H1 (cell line): Measurements from ENCODE around the gene SH3PXD2A. TPM values are rescaled to one million over a fixed set of nuclear protein-coding genes. Genes with fewer than 3 reads are reported as not detected.

Experiments used
- CTCF ChIA-PET: fragments of 300-600 bp; sonication (Branson Sonifier 250); formaldehyde crosslinking; loops from one replicate; lab custom pipeline; 2021; ENCODE audit not compliant: partially characterized antibody; lab: Charles Lee
- POLR2A ChIA-PET: fragments of 300-600 bp; sonication (Branson Sonifier 250); formaldehyde crosslinking; loops from one replicate; lab custom pipeline; 2021; ENCODE audit warnings: inconsistent platforms; ENCODE audit not compliant: partially characterized antibody; lab: Charles Lee
- DNase-seq, 2 experiments: peaks; one replicate each; pipeline versions ENCODE4 v3.0.0 to v3.0.0-alpha.2; 2010 to 2022; ENCODE audit warnings: low spot score in 2 of 2, low read depth in 1 of 2, mixed read lengths in 1 of 2
- FAIRE-seq: peaks from 2 replicates; lab custom pipeline; 2011; peaks lifted over from hg19 to GRCh38; lab: Jason Lieb, UNC
- H2AFZ ChIP-seq: 2 replicates; pipeline ENCODE4 v1.8.1; 2012; ENCODE audit warnings: low read length, inconsistent platforms
- H2AK5ac ChIP-seq: 2 replicates; pipeline ENCODE4 v1.6.1; 2013; ENCODE audit warnings: low read depth, low read length
- H2BK120ac ChIP-seq: replicated peaks from 2 replicates; pipeline ENCODE3; 2013; ENCODE audit warnings: low read depth, low read length, inconsistent platforms
- H2BK12ac ChIP-seq: 2 replicates; pipeline ENCODE4 v1.6.1; 2013; ENCODE audit warnings: low read depth, low read length
- H2BK15ac ChIP-seq: 2 replicates; pipeline ENCODE4 v1.6.1; 2013; ENCODE audit warnings: low read length
- H2BK20ac ChIP-seq: 2 replicates; pipeline ENCODE4 v1.6.1; 2013; ENCODE audit warnings: low read length
- H2BK5ac ChIP-seq: 2 replicates; pipeline ENCODE4 v1.6.1; 2013; ENCODE audit warnings: low read depth, low read length
- H3K14ac ChIP-seq: 2 replicates; pipeline ENCODE4 v1.6.1; 2013; ENCODE audit warnings: inconsistent platforms; ENCODE audit not compliant: insufficient read length
- H3K18ac ChIP-seq: 2 replicates; pipeline ENCODE4 v1.6.1; 2013; ENCODE audit warnings: low read length; ENCODE audit errors: extremely low read depth
- H3K23ac ChIP-seq: 2 replicates; pipeline ENCODE4 v1.6.1; 2013; ENCODE audit warnings: inconsistent platforms; ENCODE audit not compliant: insufficient read length
- H3K23me2 ChIP-seq: 2 replicates; pipeline ENCODE4 v1.6.1; 2013; ENCODE audit warnings: low read depth, low read length
- H3K27ac ChIP-seq: 2 replicates; pipeline ENCODE4 v1.6.1; 2011; ENCODE audit warnings: low read depth, low read length, inconsistent platforms
- H3K27me3 ChIP-seq, 4 experiments: replicated peaks in 1 of 4; 1 replicate in 1 of 4; 2 replicates in 3 of 4; pipeline versions ENCODE4 v1.6.1 to v1.8.1; 2011 to 2013; ENCODE audit warnings: low read length in 3 of 4, mild to moderate bottlenecking in 3 of 4, inconsistent platforms in 2 of 4, mixed read lengths in 2 of 4, moderate library complexity in 1 of 4; ENCODE audit not compliant: control insufficient read depth in 3 of 4, insufficient read depth in 3 of 4; ENCODE audit errors: extremely low read depth in 1 of 4
- H3K36me3 ChIP-seq, 4 experiments: 2 replicates each; pipeline versions ENCODE4 v1.6.1 to v1.8.1; 2011 to 2013; ENCODE audit warnings: mild to moderate bottlenecking in 4 of 4, low read length in 3 of 4, moderate library complexity in 2 of 4, control low read depth in 1 of 4, inconsistent platforms in 1 of 4; ENCODE audit not compliant: insufficient read depth in 4 of 4, control insufficient read depth in 2 of 4
- H3K4ac ChIP-seq: replicated peaks from 2 replicates; pipeline ENCODE3; 2013; ENCODE audit warnings: low read length, low read depth, mixed read lengths, inconsistent platforms; ENCODE audit not compliant: insufficient read length
- H3K4me1 ChIP-seq, 4 experiments: replicated peaks in 1 of 4; 1 replicate in 1 of 4; 2 replicates in 3 of 4; pipeline versions ENCODE4 v1.6.1 to v1.8.1; 2011 to 2013; ENCODE audit warnings: low read length in 3 of 4, inconsistent platforms in 2 of 4, mixed read lengths in 1 of 4; ENCODE audit not compliant: insufficient read depth in 4 of 4, control insufficient read depth in 3 of 4
- H3K4me2 ChIP-seq, 2 experiments: 2 replicates each; pipeline versions ENCODE4 v1.6.1 to v1.8.1; 2011 to 2013; ENCODE audit warnings: low read depth in 2 of 2, low read length in 2 of 2, control low read depth in 1 of 2, inconsistent platforms in 1 of 2, mild to moderate bottlenecking in 1 of 2; ENCODE audit not compliant: insufficient read depth in 1 of 2
- H3K4me3 ChIP-seq, 4 experiments: fragments of 200-600, 300-600 bp in 1 of 4; sonication (generic), shearing (Covaris generic), sonication (Bioruptor Twin) in 1 of 4; 2 replicates each; pipeline versions ENCODE4 v1.5.1 to v1.8.1; 2011 to 2016; ENCODE audit warnings: low read length in 4 of 4, low read depth in 3 of 4, control low read depth in 2 of 4, inconsistent platforms in 2 of 4, mild to moderate bottlenecking in 2 of 4, mixed read lengths in 1 of 4, moderate library complexity in 1 of 4; ENCODE audit not compliant: insufficient read depth in 2 of 4; ENCODE audit errors: extremely low read depth in 1 of 4
- H3K56ac ChIP-seq: replicated peaks from 2 replicates; pipeline ENCODE3; 2013; ENCODE audit warnings: low read depth, mild to moderate bottlenecking, mixed read lengths, low read length, inconsistent platforms; ENCODE audit not compliant: insufficient read length
- H3K79me1 ChIP-seq: 2 replicates; pipeline ENCODE4 v1.6.1; 2013; ENCODE audit warnings: low read depth, low read length, control low read depth
- H3K79me2 ChIP-seq, 2 experiments: 2 replicates each; pipeline versions ENCODE4 v1.6.1 to v1.8.1; 2012 to 2013; ENCODE audit warnings: low read length in 2 of 2, mild to moderate bottlenecking in 2 of 2, inconsistent platforms in 1 of 2; ENCODE audit not compliant: insufficient read depth in 2 of 2, control insufficient read depth in 1 of 2
- H3K9ac ChIP-seq, 4 experiments: replicated peaks in 1 of 4; 1 replicate in 1 of 4; 2 replicates in 3 of 4; pipeline versions ENCODE4 v1.6.1 to v1.8.1; 2011 to 2013; ENCODE audit warnings: low read depth in 3 of 4, low read length in 3 of 4, control low read depth in 2 of 4, mild to moderate bottlenecking in 2 of 4, moderate library complexity in 2 of 4, inconsistent platforms in 1 of 4; ENCODE audit errors: extremely low read depth in 1 of 4
- H3K9me3 ChIP-seq, 2 experiments: 2 replicates each; pipeline versions ENCODE4 v1.6.1 to v1.8.1; 2012 to 2013; ENCODE audit warnings: mild to moderate bottlenecking in 2 of 2, moderate library complexity in 2 of 2, control low read depth in 1 of 2, inconsistent platforms in 1 of 2, low read depth in 1 of 2, low read length in 1 of 2, mixed read lengths in 1 of 2; ENCODE audit not compliant: insufficient read depth in 2 of 2
- H4K20me1 ChIP-seq, 2 experiments: replicated peaks in 1 of 2; 2 replicates each; pipeline versions ENCODE3 to v1.8.1; 2011 to 2013; ENCODE audit warnings: inconsistent platforms in 2 of 2, low read length in 2 of 2, mild to moderate bottlenecking in 1 of 2; ENCODE audit not compliant: insufficient read depth in 2 of 2, control insufficient read depth in 1 of 2
- H4K5ac ChIP-seq: 2 replicates; pipeline ENCODE4 v1.6.1; 2013; ENCODE audit warnings: low read length, low read depth, mixed read lengths, inconsistent platforms; ENCODE audit not compliant: insufficient read length
- H4K8ac ChIP-seq: 2 replicates; pipeline ENCODE4 v1.8.0; 2013; ENCODE audit warnings: mild to moderate bottlenecking, moderate library complexity, low read length, inconsistent platforms; ENCODE audit not compliant: insufficient read depth; ENCODE audit errors: extremely low read depth
- H4K91ac ChIP-seq: replicated peaks from 2 replicates; pipeline ENCODE3; 2013; ENCODE audit warnings: low read length, mixed read lengths, inconsistent platforms; ENCODE audit not compliant: insufficient read length
- JUND ChIP-seq: IDR thresholded peaks from 2 replicates; pipeline ENCODE4 v1.6.1; 2011; ENCODE audit warnings: mild to moderate bottlenecking, improper control_type of control experiment, low read length
- RAD21 ChIP-seq, 2 experiments: IDR thresholded peaks in 1 of 2; conservative IDR thresholded peaks in 1 of 2; 2 replicates each; pipeline ENCODE4 v1.6.1; 2011; ENCODE audit warnings: low read depth in 2 of 2, low read length in 2 of 2, improper control_type of control experiment in 1 of 2, inconsistent platforms in 1 of 2, mild to moderate bottlenecking in 1 of 2, moderate library complexity in 1 of 2
- ZNF274 ChIP-seq: IDR thresholded peaks from 2 replicates; pipeline ENCODE4 v1.7.0; 2012; ENCODE audit warnings: low read length, borderline replicate concordance; ENCODE audit errors: extremely low read depth
- WGBS, 2 experiments: shearing (Covaris generic) in 1 of 2; methylation state at CpG; one replicate each; pipeline versions ENCODE4 v1.1.6 to v1.1.7; 2013 to 2015; ENCODE audit warnings: low lambda C conversion rate in 2 of 2, mixed read lengths in 2 of 2, inconsistent platforms in 1 of 2, low coverage in 1 of 2, missing lambda C conversion rate in 1 of 2; ENCODE audit not compliant: insufficient replicate concordance in 2 of 2, insufficient coverage in 1 of 2, insufficient read length in 1 of 2; ENCODE audit errors: extremely low coverage in 1 of 2, missing lambda C conversion rate in 1 of 2; 5-methylcytosine and 5-hydroxymethylcytosine counted together
- polyA plus RNA-seq, 7 experiments: library from polyadenylated mRNA; depleted of rRNA in 3 of 7; stranded (reverse) in 5 of 7; unstranded in 2 of 7; fragments of >200 nt in 5 of 7; fragments of 200-250 nt in 2 of 7; gene quantifications; 1 replicate in 5 of 7; 2 replicates in 1 of 7; 4 replicates in 1 of 7; pipeline versions ENCODE4 v1.2.1 to v1.2.3, GENCODE V29; 2011 to 2013; ENCODE audit warnings: missing spikeins in 2 of 7, mixed read lengths in 2 of 7
- total RNA-seq: library from RNA; stranded (reverse); fragmentation: NEBNext Ultra II Directional; extraction: Animal tissue kit (Norgen Biotek cat#: 25700); gene quantifications from 2 replicates; pipeline ENCODE4 v1.2.1, GENCODE V29; 2021

The SH3PXD2A gene
- total and polyA plus RNA-seq, 2 of the 8 experiments (the other 6 are each of a cell fraction or from before 2014, with no cell fraction given), result 5.4 to 16.3 TPM

GRCh38 chr10:103620352-103620740 is 235.0 kb downstream of the SH3PXD2A start:
- CTCF ChIA-PET, result interaction anchor here (0.8 to 10.9 kb wide), 15 partner anchors 11 to 91 kb away, joined by 3 to 114 read pairs (median 5); no protein-coding TSS in a partner anchor
- TF ChIP-seq ZNF274 (no peak), RAD21 (IDR thresholded peaks at IDR 0.05 in 1 of 2, conservative IDR thresholded peaks at IDR 0.05 in 1 of 2; ENCODE audit: low read depth in 2 of 2, low read length in 2 of 2) (no peak), JUND (no peak)

More at GRCh38 chr10:103620352-103620740, 235.0 kb downstream of the SH3PXD2A start:
- Histone ChIP-seq H2BK5ac (no peak overlapping the region; the same call in 1 of the 2 replicates), H3K4me1 (no peaks in the 10 kb centered on the region; a peak in 1 of 7 replicates), H3K27ac (no peak overlapping the region), H3K4me3 (no peak overlapping the region), H2BK15ac (no peak overlapping the region; the same call in 1 of the 2 replicates), H3K23ac (no peak overlapping the region), H2AFZ (no peak overlapping the region), H3K56ac (no peak overlapping the region), H4K91ac (no peak overlapping the region), H3K27me3 (no peaks in the 10 kb centered on the region), H3K9me3 (no peaks in the 10 kb centered on the region), H3K36me3 (peaks cover 0 to 5% (median 0%) of the 10 kb centered on the region in 4 experiments; a peak in 2 of 8 replicates), H2BK12ac (no peak overlapping the region), H3K4ac (no peak overlapping the region), H3K79me2 (no peaks in the 10 kb centered on the region), H2BK20ac (no peak overlapping the region), H3K4me2 (no peak overlapping the region), H2BK120ac (no peak overlapping the region), H3K14ac (no peak overlapping the region), H4K20me1 (no peaks in the 10 kb centered on the region), H2AK5ac (no peak overlapping the region; the same call in 1 of the 2 replicates), H4K8ac (no peak overlapping the region), H3K79me1 (no peaks in the 10 kb centered on the region), H3K23me2 (peaks cover 1% of the 10 kb centered on the region; the same call in 1 of the 2 replicates), H3K18ac (no peak overlapping the region), H3K9ac (no peak overlapping the region), H4K5ac (no peak overlapping the region)
- DNase-seq (no peak), FAIRE-seq (no peak)
- POLR2A ChIA-PET, result interaction anchor here (1.2 to 1.6 kb wide), 2 partner anchors 15 to 38 kb away, joined by 3 to 4 read pairs; no protein-coding TSS in a partner anchor
- 91% methylated on average over 7 of the region's 7 CpGs; no CpG with 5 or more reads in 1 of the 2 experiments for WGBS, 2 experiments
